ENCODE measurements around the gene JAKMIP3.

- no peak for TF ChIP-seq CTCF (IDR thresholded peaks at IDR 0.05)
- TF ChIP-seq POLR2A (IDR thresholded peaks at IDR 0.05) = no peak
These were observed 8.5 kb upstream of the JAKMIP3 start for GRCh38 chr10:132057191-132057681.
